HTR-8/SVneo (cell line): ENCODE data around the gene C20orf96.
A peak's percentile ranks its signal among the peaks of the same experiment; 100 is the strongest.
"Not testable (repeated sequence)": the region's sequence is repeated elsewhere in the genome, so short reads cannot be mapped to it uniquely, and the experiment has no call there.

Experiments used
- DNase-seq: peaks from one replicate; pipeline ENCODE4 v3.0.0; 2011; ENCODE audit warnings: low spot score, mixed read lengths; ENCODE audit not compliant: insufficient read length
- FAIRE-seq: peaks from 2 replicates; lab custom pipeline; 2011; peaks lifted over from hg19 to GRCh38; lab: Jason Lieb, UNC

Gene C20orf96

DNA sequence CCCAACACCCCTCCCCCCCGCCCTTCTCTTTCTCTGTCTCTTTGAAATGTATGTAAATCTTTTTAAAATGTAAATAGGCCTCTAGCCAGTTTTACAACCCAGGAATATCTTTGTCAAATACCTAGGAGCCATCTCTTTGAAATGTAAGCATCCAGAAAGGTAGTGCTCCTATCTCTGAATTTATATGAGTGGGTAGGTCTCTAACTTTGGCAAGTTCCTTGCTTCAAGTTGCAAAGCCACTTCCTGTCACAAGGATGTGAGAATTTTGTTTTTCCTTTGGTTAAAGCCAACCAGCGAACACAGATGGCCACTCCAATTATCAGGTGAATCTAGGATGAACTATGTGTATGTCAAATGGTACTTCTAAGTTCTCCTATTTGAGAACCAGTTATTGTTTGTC lies 39.2 kb downstream of the C20orf96 start:
- DNase-seq (no peak), FAIRE-seq (no peak)

DNA sequence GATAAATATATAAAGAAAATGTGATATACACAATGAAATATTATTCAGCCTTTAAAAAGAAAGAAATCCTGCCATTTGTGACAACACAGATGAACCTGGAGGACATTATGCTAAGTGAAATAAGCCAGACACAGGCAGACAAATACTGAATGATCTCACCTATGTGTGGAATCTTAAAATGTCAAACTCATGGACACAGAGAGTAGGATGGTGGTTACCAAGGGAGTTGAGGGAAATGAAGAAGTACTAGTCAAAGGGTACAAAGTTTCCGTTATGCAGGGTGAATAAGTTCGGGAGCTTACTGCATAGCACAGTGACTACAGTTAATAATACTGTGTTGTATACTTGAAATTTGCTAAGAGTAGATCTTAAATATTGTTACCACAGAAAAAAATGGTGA lies 47.6 kb downstream of the C20orf96 start:
- FAIRE-seq: no peak
- no peak for DNase-seq

DNA sequence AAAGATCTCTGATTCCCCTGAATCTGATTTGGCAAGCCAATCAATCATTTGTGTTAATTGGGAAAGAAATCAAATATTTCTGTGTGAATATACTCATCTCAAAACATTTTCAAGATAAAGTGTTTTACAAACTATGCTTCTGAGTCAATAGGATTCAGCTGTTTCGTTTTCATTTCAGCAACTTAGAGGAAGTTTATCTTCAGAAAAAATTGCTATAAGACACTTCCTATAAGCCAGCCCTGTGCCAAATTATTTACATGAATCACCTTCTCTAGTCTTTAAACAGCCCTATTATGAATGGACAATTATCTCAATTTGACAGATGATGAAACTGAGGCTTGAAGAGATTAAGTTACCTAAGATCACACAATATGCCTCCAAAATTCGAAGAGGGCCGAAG lies 52.6 kb downstream of the C20orf96 start:
- DNase-seq (no peak), FAIRE-seq (no peak)

DNA sequence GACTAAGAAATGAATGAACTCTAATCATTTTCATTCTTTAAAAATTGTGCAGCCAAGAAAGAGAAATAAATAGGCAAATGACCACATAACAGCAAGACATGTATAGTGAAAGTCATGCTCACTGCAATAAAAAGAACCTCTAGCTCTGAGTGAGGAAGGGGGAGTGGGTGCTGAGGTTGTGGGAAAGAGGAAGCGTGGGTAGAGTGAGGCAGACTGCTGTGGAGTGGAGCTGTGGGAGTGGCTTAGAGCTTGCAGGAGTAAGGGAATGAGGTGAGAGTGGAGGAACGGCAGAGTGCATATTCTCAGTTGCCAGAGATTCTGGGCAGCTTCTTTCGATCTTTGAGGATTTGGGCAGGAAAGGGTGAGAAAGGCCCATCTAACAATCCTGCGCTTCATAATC lies 53.1 kb downstream of the C20orf96 start:
- no peak for FAIRE-seq
- no peak for DNase-seq

DNA sequence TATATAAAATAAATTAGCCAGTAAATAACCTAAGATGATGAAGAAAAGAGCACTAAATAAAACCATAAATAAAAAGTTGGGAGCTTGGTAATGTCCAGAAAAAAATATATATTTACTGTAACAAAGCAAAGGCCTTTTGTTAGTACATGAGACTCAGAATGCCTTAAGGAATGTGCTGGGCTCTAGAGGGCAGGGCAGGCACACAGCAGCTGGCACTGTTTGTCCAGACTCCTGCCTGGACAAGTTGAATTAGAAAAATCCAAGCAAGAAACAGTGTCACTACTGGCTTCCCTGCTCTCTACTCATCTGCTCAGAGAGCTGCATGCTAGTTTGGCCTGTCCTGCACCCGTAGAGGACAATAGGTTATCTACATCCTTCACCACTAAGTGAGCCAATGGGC lies 54.7 kb downstream of the C20orf96 start:
- DNase-seq (peak; percentile 13), FAIRE-seq (no peak)

DNA sequence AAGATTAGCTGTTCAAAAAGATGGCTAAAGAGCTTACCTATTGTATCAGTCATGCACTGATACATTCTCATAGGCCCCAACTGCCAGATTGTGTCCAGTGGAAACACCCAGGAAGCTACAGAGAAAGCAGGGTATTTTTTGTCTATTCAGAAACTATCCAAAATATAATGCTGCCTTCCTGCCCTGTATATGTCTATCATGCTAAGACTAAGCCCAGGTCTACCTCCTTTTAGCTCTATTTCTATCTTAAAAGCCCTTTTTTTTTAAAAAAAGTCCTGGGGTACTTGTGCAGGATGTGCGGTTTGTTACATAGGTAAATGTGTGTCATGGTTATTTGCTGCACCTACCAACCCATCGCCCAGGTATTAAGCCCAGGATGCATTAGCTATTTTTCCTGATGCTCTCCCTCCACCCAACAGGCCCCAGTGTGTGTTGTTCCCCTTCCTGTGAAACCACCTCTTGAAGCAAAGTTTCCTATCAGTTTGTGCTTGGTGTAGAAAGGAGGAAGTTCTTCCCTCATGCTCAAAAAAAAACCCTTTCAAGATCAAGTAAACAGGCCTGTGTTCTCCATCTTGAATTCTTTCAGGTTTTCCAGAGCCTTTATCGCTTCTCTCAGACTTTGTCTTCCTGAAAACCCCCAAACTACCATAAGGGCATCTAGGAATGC lies 63.0 kb downstream of the C20orf96 start:
- FAIRE-seq (no peak), DNase-seq (no peak)

DNA sequence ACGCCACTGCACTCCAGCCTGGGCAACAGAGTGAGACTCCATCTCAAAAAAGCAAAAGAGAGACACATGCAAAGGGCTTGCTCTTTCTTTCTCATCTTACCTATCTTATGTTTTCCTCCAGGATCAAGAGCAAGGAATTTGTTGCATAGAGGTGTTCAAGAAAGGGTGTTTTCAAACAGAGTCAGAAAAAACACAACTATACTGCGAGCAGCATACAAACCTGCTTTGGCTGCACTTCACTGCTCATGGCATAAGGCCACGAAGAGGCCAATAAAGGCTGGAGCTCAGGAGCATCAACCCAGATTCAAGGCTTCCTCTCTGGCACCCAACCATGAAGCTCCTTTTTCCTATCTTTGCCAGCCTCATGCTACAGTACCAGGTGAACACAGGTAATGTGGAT lies 63.6 kb downstream of the C20orf96 start, which contains the start of gene DEFB129:
Gene DEFB129 (plus strand): TSS at position 301 of the 400 bp plus-strand sequence. CDS start 31 bp downstream, at position 332.
- no peak for DNase-seq
- no peak for FAIRE-seq

DNA sequence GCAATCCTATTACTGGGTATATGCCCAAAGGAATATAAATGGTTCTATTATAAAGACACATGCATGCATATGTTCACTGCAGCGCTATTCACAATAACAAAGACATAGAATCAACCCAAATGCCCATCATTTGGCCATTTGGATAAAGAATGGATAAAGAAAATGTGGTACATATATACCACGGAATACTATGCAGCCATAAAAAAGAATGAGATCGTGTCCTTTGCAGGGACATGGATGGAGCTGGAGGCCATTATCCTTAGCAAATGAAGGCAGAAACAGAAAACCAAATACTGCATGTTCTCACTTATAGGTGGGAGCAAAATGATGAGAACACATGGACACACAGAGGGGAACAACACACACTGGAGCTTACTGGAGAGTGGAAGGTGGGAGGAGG lies 64.7 kb downstream of the C20orf96 start:
- not testable (repeated sequence) for DNase-seq, FAIRE-seq

DNA sequence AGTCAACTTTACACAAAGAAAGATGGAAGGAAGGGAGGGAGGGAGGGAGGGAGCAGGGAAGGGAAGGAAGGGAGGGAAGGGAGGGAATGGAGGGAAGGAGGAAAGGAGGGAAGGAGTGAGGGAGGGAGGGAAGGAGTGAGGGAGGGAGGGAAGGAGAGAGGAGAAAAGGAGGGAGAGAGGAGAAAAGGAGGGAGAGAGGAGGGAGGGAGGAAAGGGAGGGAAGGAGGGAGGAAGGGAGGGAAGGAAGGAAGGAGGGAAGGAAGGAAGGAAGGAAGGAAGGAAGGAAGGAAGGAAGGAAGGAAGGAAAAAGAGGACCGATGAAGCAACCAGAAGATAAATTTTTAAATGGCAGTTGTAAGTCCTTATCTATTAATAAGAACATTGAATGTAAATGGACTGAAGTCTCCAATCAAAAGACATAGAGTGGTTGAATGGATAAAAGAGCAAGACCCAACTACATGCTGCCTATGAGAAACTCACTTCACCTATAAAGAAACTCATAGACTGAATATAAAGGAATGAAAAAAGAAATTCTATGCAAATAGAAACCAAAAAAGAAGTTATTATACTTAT lies 69.2 kb downstream of the C20orf96 start:
- FAIRE-seq: no peak
- no peak for DNase-seq
